Heart left ventricle (tissue), 13 donors: ENCODE results near the gene HAPLN2.

Experiments
- CTCF ChIP-seq, 12 donors: fragments of 200-600 bp; sonication (generic) in 4 of 12; IDR thresholded peaks; one replicate each; pipeline versions ENCODE4 v1.5.0 to v1.8.0; 2018 to 2022; ENCODE audit warnings: antibody characterized with exemption in 12 of 12, mild to moderate bottlenecking in 5 of 12
- POLR2A ChIP-seq, 2 donors: fragments of 450-650 bp; IDR thresholded peaks; one replicate each; pipeline ENCODE4 v1.6.1; 2017; ENCODE audit warnings: antibody characterized with exemption in 2 of 2, mild to moderate bottlenecking in 2 of 2, moderate library complexity in 2 of 2
- donor health status: ischemic (EF 13 %, LVEDD 7.1; RV severe dilation, severe dysfunction).
- donor health status: DM: no; HTN: yes; CAD: no.
- donor health status: DM: no; HTN: no; CAD: no.
- donor health status: ischemic (EF 25% LVEDD 6.9; RV normal size, moderate dysfunction).
- donor health status: ischemic (EF 25% LVEDD 5.7; RV mildly dilated, moderate dysfunction).
- donor health status: ischemic (EF 35%, LVEDD 5.7; RV mildly dilated, moderate dysfunction).
- donor health status: nonischemic (EF 11% LVEDD 7.7; RV severe dilation, severe dysfunction).
- donor health status: DM: yes; HTN: yes; CAD: no.
- donor health status: PGD.
- donor health status: ischemic (EF 29% LVEDD 5.4; RV normal size, mild dysfunction).
- donor health status: nonischemic (EF 23%, LVEDD 6.1; RV moderate dilation, normal function).

GRCh38 chr1:156663178-156663577 is 44.0 kb downstream of the HAPLN2 start:
- TF ChIP-seq CTCF (IDR thresholded peaks at IDR 0.05) (no peak), POLR2A (IDR thresholded peaks at IDR 0.05) (no peak)
